NCI-H510A (cell line): ENCODE measurements around the gene FCHSD1.
A peak's percentile ranks its signal among the peaks of the same experiment; 100 is the strongest.

Source experiments
- DNase-seq: peaks from one replicate; lab custom pipeline; 2025; lab: John Stamatoyannopoulos, UW

The FCHSD1 gene

DNA sequence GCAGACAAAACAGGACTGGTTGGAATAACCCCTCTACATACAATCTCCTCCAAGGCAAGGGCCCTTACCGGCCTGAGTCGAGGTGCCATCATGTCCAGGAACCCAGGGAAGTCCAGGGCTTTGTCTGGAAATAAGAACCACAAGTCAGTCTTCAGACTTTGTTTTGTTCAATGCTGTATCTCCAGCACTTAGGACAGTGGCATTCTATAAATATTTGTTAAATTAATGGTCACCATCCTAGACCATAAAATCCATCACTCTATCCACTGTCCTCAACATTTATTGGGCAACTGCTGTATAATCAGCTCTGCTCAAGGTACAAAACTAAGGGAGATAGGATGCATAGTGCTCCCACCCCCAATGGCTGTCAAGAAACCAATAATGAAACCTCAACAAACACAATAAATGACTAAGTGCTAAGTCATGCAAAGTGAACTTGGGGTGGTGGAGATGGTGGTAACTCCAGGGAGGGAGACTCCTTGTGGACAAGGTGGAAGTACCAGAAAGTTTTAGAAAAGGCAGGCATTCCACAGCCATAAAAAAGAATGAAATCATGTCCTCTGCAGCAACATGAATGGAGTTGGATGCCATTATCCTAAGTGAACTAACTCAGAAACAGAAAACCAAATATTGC, 9.5 kb downstream of the FCHSD1 start:
- DNase-seq = no peak

DNA sequence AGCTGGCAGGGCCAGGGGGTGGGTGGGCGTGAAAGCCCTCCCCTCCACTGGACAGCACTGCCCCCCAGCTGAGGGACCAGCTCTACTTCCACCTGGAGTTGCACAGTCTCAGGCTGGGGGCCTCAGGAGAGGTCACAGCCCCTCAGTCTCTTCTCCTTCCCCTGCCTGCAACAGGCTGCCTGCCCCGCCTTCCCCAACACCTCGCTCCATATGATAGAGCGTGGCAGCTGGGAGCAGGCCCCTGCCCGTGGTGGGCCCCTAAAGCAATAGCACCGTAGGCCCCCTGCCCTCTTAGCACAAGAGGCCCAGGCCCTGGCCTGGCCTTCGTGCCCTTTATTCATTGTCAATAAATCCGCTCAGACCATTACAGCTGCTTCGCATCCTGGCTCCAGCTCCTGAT, 10.5 kb downstream of the FCHSD1 start:
- no peak for DNase-seq

DNA sequence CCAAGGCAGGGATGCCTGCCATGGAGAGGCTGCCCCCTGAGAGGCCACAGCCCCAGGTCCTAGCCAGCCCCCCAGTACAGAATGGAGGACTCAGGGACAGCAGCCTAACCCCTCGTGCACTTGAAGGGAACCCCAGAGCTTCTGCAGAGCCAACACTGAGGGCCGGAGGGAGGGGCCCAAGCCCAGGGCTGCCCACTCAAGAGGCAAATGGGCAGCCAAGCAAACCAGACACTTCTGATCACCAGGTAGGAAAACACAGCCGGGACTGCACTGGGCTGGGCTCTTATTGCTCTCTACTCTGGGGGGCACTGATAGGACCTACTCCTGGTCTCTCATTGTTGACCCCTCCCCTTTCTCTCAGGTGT, 11.2 kb downstream of the FCHSD1 start:
- DNase-seq = no peak

- DNase-seq = no peak
Observed at GRCh38 chr5:141639357-141640050, 11.7 kb downstream of the FCHSD1 start.

GRCh38 chr5:141638771-141639170, 12.4 kb downstream of the FCHSD1 start:
- DNase-seq = no peak

- DNase-seq = no peak
Observed at GRCh38 chr5:141637767-141638419, 13.3 kb downstream of the FCHSD1 start.

- no peak for DNase-seq
Observed at GRCh38 chr5:141637123-141637766, 14.0 kb downstream of the FCHSD1 start.

DNA sequence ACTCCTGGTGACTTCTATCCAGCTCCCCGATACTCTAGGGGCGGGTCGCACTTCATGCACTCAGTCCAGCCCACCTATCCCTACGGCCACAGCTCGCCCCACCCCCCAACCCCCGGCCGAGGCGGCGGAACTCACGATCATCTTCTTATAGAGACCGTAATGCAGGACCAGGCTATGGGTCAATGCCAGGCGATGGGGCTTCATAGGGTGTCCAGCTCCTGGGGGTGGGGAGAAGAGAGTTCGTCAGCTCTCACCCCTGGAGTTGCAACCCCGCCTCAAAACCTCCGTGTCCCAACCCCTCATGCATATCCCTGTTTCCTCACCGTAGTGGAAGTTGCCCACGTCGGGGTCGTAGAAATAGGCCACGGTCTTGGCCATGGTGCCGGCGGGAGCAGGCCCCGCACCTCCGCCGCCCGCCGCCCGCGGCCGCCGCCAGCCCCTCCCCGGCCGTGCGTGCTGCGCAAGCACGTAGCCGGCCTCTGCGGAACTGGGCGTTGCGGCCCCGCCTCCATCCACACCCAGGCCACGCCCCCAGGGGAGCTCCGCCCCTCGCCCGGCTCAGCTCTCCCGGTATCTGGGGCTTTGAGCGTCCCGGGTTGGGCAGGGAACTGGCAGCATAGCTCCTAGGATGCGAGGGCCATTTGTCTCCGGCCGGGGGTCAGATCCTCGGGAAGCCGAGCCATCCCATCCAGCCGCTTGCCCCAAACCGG, 14.7 kb downstream of the FCHSD1 start, which contains the start of the genes HDAC3 and RELL2:
Gene HDAC3 (minus strand): TSS at position 437 of the 710 bp plus-strand sequence. CDS start 59 bp downstream, at position 378.
Gene RELL2 (plus strand): TSS at position 585 of the 710 bp plus-strand sequence. CDS start 1,229 bp downstream, outside the sequence.
- DNase-seq = peak; percentile 51

DNA sequence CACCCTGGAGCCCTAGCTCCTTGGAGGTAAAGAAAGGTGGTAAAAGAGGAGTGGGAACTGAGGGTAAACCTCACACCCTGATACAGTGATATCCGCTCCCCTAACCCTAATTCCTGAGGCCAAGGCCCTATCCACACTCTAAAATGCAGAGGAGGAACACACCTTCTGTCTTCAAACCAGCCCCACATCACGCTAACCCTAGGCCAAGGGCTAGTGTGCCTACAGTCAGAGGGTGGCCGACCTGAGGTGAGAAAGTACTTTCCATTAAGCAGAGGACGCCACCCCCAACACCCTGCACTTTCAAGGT, 15.2 kb downstream of the FCHSD1 start:
- no peak for DNase-seq

DNA sequence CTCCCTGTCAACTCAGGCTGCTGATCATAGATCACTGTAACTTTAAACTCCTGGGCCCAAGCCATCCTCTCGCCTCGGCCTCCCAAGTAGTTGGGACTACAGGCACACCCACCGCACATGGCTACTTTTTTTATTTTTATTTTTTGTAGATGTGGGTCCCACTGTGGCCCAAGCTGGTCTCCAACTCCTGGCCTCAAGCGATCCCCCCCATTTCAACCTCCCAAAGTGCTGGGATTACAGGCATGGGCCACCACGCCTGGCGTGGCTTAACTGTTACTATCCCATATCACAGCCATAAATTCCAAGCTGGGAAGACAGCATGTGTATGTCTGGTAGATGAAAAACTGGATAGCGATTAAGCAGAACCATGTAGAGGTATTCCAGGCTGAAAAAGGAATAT, 15.6 kb downstream of the FCHSD1 start:
- no peak for DNase-seq

- no peak for DNase-seq
Observed at GRCh38 chr5:141634720-141635119, 16.5 kb downstream of the FCHSD1 start.

DNA sequence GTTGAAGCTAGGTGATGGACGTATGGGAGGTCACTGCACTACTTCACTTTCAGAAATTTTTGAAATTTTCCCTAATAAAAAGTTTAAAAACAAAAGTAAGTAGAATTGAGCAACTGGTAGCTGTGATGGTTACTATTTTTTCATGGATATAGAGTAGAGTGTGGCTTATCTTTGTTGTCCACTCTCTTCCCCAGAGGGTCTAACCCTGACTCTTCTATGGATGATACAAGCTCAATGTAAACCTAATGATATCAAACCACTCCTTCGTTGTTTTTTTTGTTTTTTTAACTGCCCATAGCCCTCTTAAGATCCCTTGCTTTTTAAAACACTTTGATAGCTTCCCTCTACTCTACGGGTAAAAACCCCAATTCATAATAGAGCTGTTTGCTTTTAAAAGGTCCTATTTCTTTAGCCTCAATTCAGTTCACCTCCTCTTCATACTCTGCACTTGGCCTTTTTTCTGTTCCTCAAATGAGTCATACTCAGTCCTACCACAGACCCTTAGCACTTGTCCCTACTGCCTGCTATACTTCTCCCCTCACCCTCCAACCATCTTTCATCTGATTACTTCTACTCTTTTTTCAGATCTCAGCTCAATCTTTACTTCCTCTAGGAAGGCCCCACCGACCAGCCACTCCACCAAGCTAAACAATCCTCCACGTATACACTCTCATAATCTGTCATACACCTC, 17.2 kb downstream of the FCHSD1 start:
- no peak for DNase-seq

DNA sequence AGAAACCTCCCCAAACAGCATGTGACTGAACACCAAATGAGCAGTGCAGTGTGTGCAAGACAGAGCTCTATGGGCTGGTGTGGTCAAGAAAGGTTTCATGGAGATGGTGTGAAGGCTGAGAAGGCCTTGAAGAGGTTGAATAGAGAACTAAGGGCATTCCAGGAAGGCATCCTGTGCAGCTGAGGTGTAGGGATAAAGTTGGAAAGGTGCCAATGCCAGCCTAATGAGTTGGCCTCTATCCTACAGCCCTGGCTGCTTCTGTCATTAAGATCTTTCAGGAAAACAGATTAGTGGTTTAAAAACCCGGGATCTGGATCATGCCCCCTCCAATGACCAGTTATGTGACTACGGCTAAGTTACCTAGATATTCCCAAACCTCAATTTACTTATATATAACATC, 18.6 kb downstream of the FCHSD1 start:
- no peak for DNase-seq

DNA sequence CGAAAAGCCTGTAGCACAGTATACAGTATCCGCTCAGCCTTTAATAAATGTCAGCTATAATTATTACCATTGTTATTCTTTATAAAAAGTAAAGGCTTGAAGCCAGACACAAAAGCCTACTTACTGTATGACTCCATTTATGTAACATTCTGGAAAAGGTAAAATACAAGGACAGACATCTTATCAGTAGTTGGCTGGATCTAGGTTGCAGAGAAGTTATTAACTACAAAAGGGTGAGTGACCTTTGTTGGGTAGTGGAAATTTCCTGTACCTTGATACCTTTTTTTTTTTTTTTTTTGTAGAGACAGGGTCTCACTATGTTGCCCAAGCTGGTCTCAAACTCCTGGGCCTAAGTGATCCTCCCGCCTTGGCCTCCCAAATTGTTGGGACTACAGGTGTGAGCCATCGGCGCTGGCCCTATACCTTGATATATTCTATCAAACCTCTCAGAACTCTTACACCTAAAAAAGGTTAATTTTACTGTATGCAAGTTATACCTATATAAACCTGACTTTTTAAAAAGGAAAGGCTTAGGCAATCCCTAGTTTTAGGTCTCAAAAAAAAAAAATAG, 20.6 kb downstream of the FCHSD1 start:
- no peak for DNase-seq

GRCh38 chr5:141628175-141628788, 22.9 kb downstream of the FCHSD1 start:
- no peak for DNase-seq

- DNase-seq = no peak
Observed at GRCh38 chr5:141623611-141624010, 27.6 kb downstream of the FCHSD1 start.

DNA sequence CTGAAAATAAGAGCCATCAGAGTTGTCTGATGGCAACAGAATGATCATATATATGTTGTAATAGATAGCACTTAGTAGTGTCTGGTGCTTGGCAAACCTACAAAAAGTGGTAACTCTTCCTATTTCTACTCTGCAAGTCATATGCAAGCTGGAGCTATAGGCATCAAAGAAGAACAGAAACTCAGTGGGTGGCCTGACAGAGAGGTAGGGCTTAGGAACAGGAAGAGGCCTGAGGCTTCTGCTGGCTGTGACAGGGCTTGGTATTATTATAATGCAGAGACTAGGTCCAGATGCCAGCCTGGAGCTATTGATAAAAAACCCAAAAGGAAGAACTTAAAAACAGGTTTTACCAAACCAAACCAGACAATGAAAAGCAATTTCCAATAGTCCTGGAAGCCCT, 28.0 kb downstream of the FCHSD1 start:
- no peak for DNase-seq

DNA sequence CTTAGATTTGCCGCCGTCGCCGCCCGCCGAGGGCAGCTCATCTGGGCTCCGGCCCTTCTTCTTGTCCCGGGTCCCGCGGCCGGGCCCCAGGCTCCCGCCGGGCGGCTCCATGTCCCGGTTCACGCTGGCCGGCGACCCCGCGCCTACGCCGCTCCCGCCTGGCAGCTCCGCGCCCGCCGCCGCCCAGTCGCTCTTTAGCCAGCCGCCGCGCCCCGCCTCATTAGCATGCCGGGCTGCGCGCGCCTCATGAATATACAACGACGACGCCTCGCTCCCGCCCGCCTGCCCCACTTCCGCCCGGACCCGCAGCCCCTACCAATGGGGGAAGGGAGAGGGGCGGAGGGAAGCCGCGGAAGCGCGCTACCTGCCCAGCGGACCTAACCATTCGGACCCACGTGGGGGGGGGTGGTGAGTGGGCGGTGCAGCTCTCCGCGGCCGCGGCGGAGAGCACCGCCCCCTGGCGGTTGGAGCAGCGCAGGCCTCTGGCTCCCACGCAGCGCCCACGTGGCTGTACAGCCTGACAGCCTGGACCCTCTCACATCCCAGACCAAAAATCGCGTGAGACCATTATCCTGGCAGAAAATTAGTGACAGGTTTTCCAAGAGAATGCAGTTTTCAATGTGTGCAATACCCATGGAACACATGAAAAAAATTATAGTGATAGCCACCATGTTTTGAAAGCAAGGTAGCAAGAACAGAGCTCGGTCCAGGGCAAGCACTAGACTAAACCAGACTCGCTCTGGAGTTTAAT, 32.2 kb downstream of the FCHSD1 start, which contains the start of gene DIAPH1:
Gene DIAPH1 (minus strand): TSS at position 197 of the 751 bp plus-strand sequence. CDS start 86 bp downstream, at position 111.
- peak; percentile 91 for DNase-seq

- peak; percentile 13 for DNase-seq
Observed at GRCh38 chr5:141618030-141618803, 33.0 kb downstream of the FCHSD1 start.
